Activated CD8-positive, alpha-beta T cell treated with anti-CD3 and anti-CD28 coated beads for 36 hours (primary cell): Measurements from ENCODE around the gene RINL. TPM values are rescaled to one million over a fixed set of nuclear protein-coding genes. Genes with fewer than 3 reads are reported as not detected.
A peak's percentile ranks its signal among the peaks of the same experiment; 100 is the strongest.

ENCODE experiments used
- ATAC-seq: fragments of 200-7000 bp; cut with Tn5 transposase; one replicate; pipeline ENCODE4 v1.10.0; 2021; ENCODE audit warnings: mild to moderate bottlenecking, moderate library complexity
- CTCF ChIA-PET: fragments of 350-600 bp; sonication (Branson Sonifier 250); formaldehyde crosslinking; loops from one replicate; lab custom pipeline; 2021; ENCODE audit warnings: antibody characterized with exemption; lab: Charles Lee
- POLR2A ChIA-PET: fragments of 350-600 bp; sonication (Branson Sonifier 250); formaldehyde crosslinking; loops from one replicate; lab custom pipeline; 2021; ENCODE audit warnings: antibody characterized with exemption; lab: Charles Lee
- DNase-seq: peaks from one replicate; pipeline ENCODE4 v3.0.0-alpha.2; 2020
- H3K27ac Mint-ChIP-seq: one replicate; pipeline ENCODE4 v1.8.0; 2021; ENCODE audit warnings: mild to moderate bottlenecking, mixed read lengths
- H3K27me3 Mint-ChIP-seq: one replicate; pipeline ENCODE4 v1.8.0; 2021; ENCODE audit warnings: mixed read lengths
- H3K36me3 Mint-ChIP-seq: one replicate; pipeline ENCODE4 v1.8.0; 2021; ENCODE audit warnings: low read depth, mixed read lengths
- H3K4me1 Mint-ChIP-seq: one replicate; pipeline ENCODE4 v1.8.0; 2021; ENCODE audit warnings: low read depth, mixed read lengths
- H3K4me3 Mint-ChIP-seq: one replicate; pipeline ENCODE4 v1.8.0; 2021; ENCODE audit warnings: mild to moderate bottlenecking, moderate library complexity, mixed read lengths
- H3K9me3 Mint-ChIP-seq: one replicate; pipeline ENCODE4 v1.8.0; 2021; ENCODE audit warnings: mixed read lengths
- CTCF ChIP-seq: fragments of 200-600 bp; IDR thresholded peaks from one replicate; pipeline ENCODE4 v1.8.0; 2022; ENCODE audit warnings: antibody characterized with exemption, mild to moderate bottlenecking
- intact Hi-C: fragments of 100-400 bp; cut with micrococcal nuclease; formaldehyde crosslinking; loops from one replicate; pipeline ENCODE4 v1.10.0; 2022
- total RNA-seq, 2 experiments: library from RNA; stranded (reverse); gene quantifications; one replicate each; pipeline ENCODE4 v1.2.3, GENCODE V29; 2021

The RINL gene
- total RNA-seq, 2 experiments from 2014 or later, result 85.5 to 87.7 TPM

GRCh38 chr19:38819231-38819920 is 58.7 kb downstream of the RINL start:
- ATAC-seq (no peak), DNase-seq (no peak)
- ChIA-PET POLR2A (interaction anchor here (0.6 kb wide), 1 partner anchor 349 kb away, joined by 3 read pairs; no protein-coding TSS in a partner anchor), CTCF (no interaction called here)
- Mint-ChIP-seq H3K9me3 (no peaks in the 10 kb centered on the region), H3K36me3 (peaks cover 32% of the 10 kb centered on the region), H3K27me3 (no peaks in the 10 kb centered on the region), H3K27ac (peak overlapping the region; percentile 30), H3K4me1 (no peaks in the 10 kb centered on the region), H3K4me3 (no peak overlapping the region)
- intact Hi-C loops, result no loop called here
- no peak for TF ChIP-seq CTCF

Other genes starting within 250 kb of the RINL start
- gene ACTN4, start 230.6 kb downstream of the RINL start, total RNA-seq, result 100 to 1,000 TPM; 183 to 189 TPM
- gene CAPN12, start 133.8 kb downstream of the RINL start, total RNA-seq, result 10 to 100 TPM; 19.6 to 22.7 TPM
- not detected for gene LGALS7, start 104.8 kb downstream of the RINL start, total RNA-seq
- gene LGALS7B, start 89.1 kb downstream of the RINL start, total RNA-seq, result not detected
- gene LGALS4, start 65.3 kb downstream of the RINL start, total RNA-seq, result under 1 TPM; 0.29 to 0.72 TPM
- 100 to 1,000 TPM; 125 to 128 TPM for gene ECH1, start 46.5 kb downstream of the RINL start, total RNA-seq
- gene HNRNPL, start 28.3 kb downstream of the RINL start, total RNA-seq, result 100 to 1,000 TPM; 747 to 761 TPM
- 10 to 100 TPM; 20.0 to 21.5 TPM for gene SIRT2, start 21.3 kb upstream of the RINL start, total RNA-seq
- 10 to 100 TPM; 56.5 to 57.9 TPM for gene NFKBIB, start 21.7 kb upstream of the RINL start, total RNA-seq
- gene CCER2, start 33.9 kb upstream of the RINL start, total RNA-seq, result under 1 TPM; 0.56 to 0.69 TPM
- 10 to 100 TPM; 43.4 to 48.6 TPM for gene SARS2, start 52.5 kb upstream of the RINL start, total RNA-seq
- gene MRPS12, start 52.7 kb upstream of the RINL start, total RNA-seq, result 10 to 100 TPM; 80.1 to 81.2 TPM
- gene FBXO17, start 97.5 kb upstream of the RINL start, total RNA-seq, result not detected
- 1 to 10 TPM; 1.9 to 2.3 TPM for gene FBXO27, start 154.3 kb upstream of the RINL start, total RNA-seq
- not detected for gene ACP7, start 206.1 kb upstream of the RINL start, total RNA-seq
- 10 to 100 TPM in 1 of 2 experiments, 1 to 10 TPM in 1; 9.8 to 11.5 TPM for gene PAK4, start 247.5 kb upstream of the RINL start, total RNA-seq